ENCODE measurements around the gene VGLL1. TPM values are rescaled to one million over a fixed set of nuclear protein-coding genes. Genes with fewer than 3 reads are reported as not detected.

Gene VGLL1
- total and polyA plus RNA-seq, 2 donors from 2014 or later: 2.2 to 5.5 TPM

DNA sequence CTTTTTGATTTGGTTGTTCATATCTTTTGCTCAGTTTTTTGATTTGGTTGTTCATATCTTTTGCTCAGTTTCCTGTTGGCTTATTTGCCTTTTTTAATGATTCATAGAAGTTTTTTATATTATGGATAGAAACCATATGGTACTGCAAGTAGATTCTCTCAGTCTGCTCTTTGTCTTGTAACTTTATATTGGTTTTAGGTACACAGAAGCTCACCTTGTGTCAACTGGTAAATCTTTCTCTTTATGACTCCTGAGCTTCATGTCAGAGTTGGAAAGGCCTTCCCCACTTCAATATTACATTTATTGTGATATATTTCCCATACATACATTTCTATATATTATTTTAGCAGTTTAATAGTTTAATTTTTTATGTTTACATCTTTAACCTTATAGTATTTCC, 8.2 kb upstream of the VGLL1 start:
- Histone ChIP-seq H3K9me3 (ENCODE audit: control insufficient read depth in 2 of 3, insufficient read depth in 1 of 3, low read length in 3 of 3) (no peaks in the 10 kb centered on the region), H3K4me3 (ENCODE audit: low read length in 3 of 3) (no peak overlapping the region), H3K27me3 (ENCODE audit: control insufficient read depth, insufficient read depth, low read length) (peaks cover 3% of the 10 kb centered on the region), H3K4me1 (ENCODE audit: control insufficient read depth in 2 of 3, insufficient read depth in 2 of 3, low read depth in 1 of 3, low read length in 3 of 3) (no peaks in the 10 kb centered on the region), H3K36me3 (ENCODE audit: control insufficient read depth in 2 of 3, insufficient read depth in 3 of 3, low read length in 3 of 3) (no peaks in the 10 kb centered on the region), H3K27ac (ENCODE audit: low read depth in 2 of 2, low read length in 2 of 2) (no peak overlapping the region), H3K9ac (ENCODE audit: low read length in 3 of 3) (no peak overlapping the region)
- DNase-seq (no peak), FAIRE-seq (no peak)
- intact Hi-C loops (cut with DNase I): no loop called here
- no peak for TF ChIP-seq CTCF (IDR thresholded peaks at IDR 0.05; ENCODE audit: borderline replicate concordance, extremely low read depth, insufficient read depth)

GRCh38 chrX:136525738-136526606, 6.0 kb upstream of the VGLL1 start:
- no peaks in the 10 kb centered on the region for H3K36me3 ChIP-seq (ENCODE audit: control insufficient read depth in 2 of 3, insufficient read depth in 3 of 3, low read length in 3 of 3)
- no peak overlapping the region for H3K27ac ChIP-seq (ENCODE audit: low read depth in 2 of 2, low read length in 2 of 2)
- no peak for TF ChIP-seq CTCF (IDR thresholded peaks at IDR 0.05; ENCODE audit: borderline replicate concordance, extremely low read depth, insufficient read depth)
- H3K27me3 ChIP-seq (ENCODE audit: control insufficient read depth, insufficient read depth, low read length): no peaks in the 10 kb centered on the region
- no peaks in the 10 kb centered on the region for H3K4me1 ChIP-seq (ENCODE audit: control insufficient read depth in 2 of 3, insufficient read depth in 2 of 3, low read depth in 1 of 3, low read length in 3 of 3)
- peak in 2 of 5 donors; percentile 68 to 70 for DNase-seq
- intact Hi-C loops (cut with DNase I): no loop called here
- peak; percentile 82 for FAIRE-seq
- no peak overlapping the region for H3K4me3 ChIP-seq (ENCODE audit: low read length in 3 of 3)
- H3K9ac ChIP-seq (ENCODE audit: low read length in 3 of 3): no peak overlapping the region
- H3K9me3 ChIP-seq (ENCODE audit: control insufficient read depth in 2 of 3, insufficient read depth in 1 of 3, low read length in 3 of 3): no peaks in the 10 kb centered on the region

DNA sequence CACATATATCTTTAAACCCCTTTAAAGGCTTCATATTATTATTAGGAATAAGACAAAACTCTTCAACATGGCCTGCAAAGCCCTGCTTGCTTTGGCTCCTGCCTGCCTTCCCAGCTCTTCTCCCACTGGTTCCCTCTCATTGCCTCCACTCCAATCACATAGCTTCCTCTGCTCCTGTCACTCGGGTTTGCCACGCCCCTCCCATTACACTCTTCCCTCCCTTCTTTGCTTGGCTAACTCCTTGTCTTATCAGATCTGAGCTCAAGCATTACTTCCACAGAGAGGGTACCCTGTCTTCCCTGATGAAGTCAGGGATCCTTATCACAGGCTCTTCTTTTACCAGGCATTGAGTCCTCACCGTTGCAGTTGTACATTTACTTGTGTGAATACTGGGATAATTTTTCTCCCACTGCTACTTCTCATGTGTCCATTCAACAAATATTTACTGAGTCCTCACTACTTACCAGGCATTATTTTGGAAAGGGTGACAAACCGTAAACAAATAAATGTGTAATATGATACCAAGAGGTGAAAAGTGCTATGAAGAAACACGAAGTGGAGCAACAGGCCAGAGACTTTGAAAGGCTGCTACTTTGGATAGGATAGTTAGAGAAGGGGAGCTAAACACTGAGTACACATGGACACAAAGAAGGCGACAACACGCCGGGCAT, 3.2 kb upstream of the VGLL1 start:
- no peaks in the 10 kb centered on the region for H3K4me1 ChIP-seq (ENCODE audit: control insufficient read depth in 2 of 3, insufficient read depth in 2 of 3, low read depth in 1 of 3, low read length in 3 of 3)
- TF ChIP-seq CTCF (IDR thresholded peaks at IDR 0.05; ENCODE audit: borderline replicate concordance, extremely low read depth, insufficient read depth): no peak
- H3K27ac ChIP-seq (ENCODE audit: low read depth in 2 of 2, low read length in 2 of 2): no peak overlapping the region
- DNase-seq (peak in 1 of 5 donors; percentile 12), FAIRE-seq (no peak)
- no peak overlapping the region for H3K9ac ChIP-seq (ENCODE audit: low read length in 3 of 3)
- H3K36me3 ChIP-seq (ENCODE audit: control insufficient read depth in 2 of 3, insufficient read depth in 3 of 3, low read length in 3 of 3): no peaks in the 10 kb centered on the region
- no peaks in the 10 kb centered on the region for H3K9me3 ChIP-seq (ENCODE audit: control insufficient read depth in 2 of 3, insufficient read depth in 1 of 3, low read length in 3 of 3)
- H3K4me3 ChIP-seq (ENCODE audit: low read length in 3 of 3): no peak overlapping the region
- H3K27me3 ChIP-seq (ENCODE audit: control insufficient read depth, insufficient read depth, low read length): no peaks in the 10 kb centered on the region
- intact Hi-C loops (cut with DNase I): no loop called here
